Stimulated activated naive CD8-positive, alpha-beta T cell treated with anti-CD3 and anti-CD28 coated beads, Interleukin-15, amount 100 ng/mL, for 72 hours (primary cell): ENCODE measurements around the gene EXTL1.

Experiments used
- ATAC-seq: fragments of 150-1000 bp; cut with Tn5 transposase; 2 replicates; pipeline ENCODE4 v1.10.0; 2021; ENCODE audit warnings: mild to moderate bottlenecking, moderate library complexity
- DNase-seq, 2 donors: peaks; one replicate each; pipeline ENCODE4 v3.0.0; 2021 to 2022
- H3K27ac Mint-ChIP-seq, 2 donors: one replicate each; pipeline ENCODE4 v1.8.0; 2022; ENCODE audit warnings: mild to moderate bottlenecking in 2 of 2, mixed read lengths in 2 of 2, moderate library complexity in 2 of 2
- H3K27me3 Mint-ChIP-seq: one replicate; pipeline ENCODE4 v1.8.0; 2022; ENCODE audit warnings: mixed read lengths
- H3K4me1 Mint-ChIP-seq: one replicate; pipeline ENCODE4 v1.8.0; 2022; ENCODE audit warnings: mild to moderate bottlenecking, mixed read lengths
- H3K4me3 Mint-ChIP-seq, 2 donors: one replicate each; pipeline ENCODE4 v1.8.0; 2022; ENCODE audit warnings: mild to moderate bottlenecking in 2 of 2, mixed read lengths in 2 of 2, moderate library complexity in 1 of 2
- H3K9me3 Mint-ChIP-seq, 2 donors: one replicate each; pipeline ENCODE4 v1.8.0; 2022; ENCODE audit warnings: mixed read lengths in 2 of 2

Gene EXTL1

DNA sequence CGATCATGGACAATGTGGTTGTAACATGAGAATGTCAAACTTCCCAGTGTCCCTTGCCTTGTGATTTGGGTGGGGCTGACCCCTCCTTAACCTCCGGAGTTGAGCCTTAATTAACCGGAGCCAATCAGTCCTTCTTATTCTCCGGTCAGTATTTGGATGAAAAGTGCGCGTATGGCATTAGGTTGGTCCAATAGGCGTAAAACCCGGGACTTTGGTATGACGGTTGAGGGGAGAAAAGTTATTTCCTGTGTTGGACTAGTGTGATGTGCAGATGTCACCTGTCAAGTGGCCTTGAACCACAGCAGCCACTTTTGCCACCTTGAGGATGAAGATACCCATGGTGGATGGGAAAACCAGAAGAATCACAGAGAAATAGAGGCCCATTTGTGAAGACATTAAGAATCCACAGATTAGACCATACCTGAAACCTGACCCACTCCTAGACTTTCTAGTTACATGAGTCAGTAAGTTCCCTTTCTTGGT is 28.8 kb upstream of the EXTL1 start:
- DNase-seq (no peak), ATAC-seq (no peak)
- H3K9me3 Mint-ChIP-seq = no peaks in the 10 kb centered on the region
- H3K27me3 Mint-ChIP-seq = no peaks in the 10 kb centered on the region
- H3K4me3 Mint-ChIP-seq = no peak overlapping the region
- H3K27ac Mint-ChIP-seq = no peak overlapping the region
- peaks cover 64% of the 10 kb centered on the region for H3K4me1 Mint-ChIP-seq

DNA sequence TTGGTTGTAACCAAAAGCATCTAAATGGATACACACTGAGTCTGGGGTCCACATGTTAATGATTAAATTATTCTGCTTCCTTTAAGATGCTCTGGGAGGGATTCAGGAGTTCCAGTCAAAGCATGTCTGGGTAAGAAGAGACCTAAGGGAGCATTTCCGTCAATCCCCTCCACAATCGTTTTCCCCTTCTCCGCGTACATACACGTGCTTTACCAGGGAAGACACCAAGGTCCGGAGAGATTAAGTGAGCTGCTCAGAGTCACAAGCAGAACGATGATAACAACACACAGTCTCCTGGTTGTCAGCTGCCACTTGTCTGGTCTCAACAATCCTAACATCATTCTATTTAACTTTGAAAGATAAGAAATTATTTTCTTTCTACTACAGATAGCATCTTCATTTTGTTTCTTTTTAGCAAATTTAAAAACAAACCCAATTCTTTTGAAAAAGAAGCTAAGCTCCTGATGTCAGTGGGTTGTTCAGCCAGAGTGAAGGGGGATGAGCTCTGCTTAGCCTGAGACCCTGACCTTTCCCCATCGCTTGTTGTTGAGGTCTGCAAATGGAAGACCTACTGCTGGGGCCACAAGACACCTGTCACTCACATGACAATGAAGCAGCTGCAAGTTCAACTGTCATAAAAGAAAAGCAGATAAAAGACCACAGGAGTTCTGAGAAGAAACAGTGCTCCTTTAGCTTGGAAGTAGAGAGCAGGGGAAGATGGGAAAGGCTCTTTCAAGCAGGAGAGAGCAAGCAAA is 28.2 kb upstream of the EXTL1 start:
- Mint-ChIP-seq H3K27ac (peak overlapping the region in 1 of 2 donors; percentile 13), H3K9me3 (no peaks in the 10 kb centered on the region), H3K27me3 (no peaks in the 10 kb centered on the region), H3K4me3 (no peak overlapping the region), H3K4me1 (peaks cover 61% of the 10 kb centered on the region)
- ATAC-seq (no peak), DNase-seq (no peak)

DNA sequence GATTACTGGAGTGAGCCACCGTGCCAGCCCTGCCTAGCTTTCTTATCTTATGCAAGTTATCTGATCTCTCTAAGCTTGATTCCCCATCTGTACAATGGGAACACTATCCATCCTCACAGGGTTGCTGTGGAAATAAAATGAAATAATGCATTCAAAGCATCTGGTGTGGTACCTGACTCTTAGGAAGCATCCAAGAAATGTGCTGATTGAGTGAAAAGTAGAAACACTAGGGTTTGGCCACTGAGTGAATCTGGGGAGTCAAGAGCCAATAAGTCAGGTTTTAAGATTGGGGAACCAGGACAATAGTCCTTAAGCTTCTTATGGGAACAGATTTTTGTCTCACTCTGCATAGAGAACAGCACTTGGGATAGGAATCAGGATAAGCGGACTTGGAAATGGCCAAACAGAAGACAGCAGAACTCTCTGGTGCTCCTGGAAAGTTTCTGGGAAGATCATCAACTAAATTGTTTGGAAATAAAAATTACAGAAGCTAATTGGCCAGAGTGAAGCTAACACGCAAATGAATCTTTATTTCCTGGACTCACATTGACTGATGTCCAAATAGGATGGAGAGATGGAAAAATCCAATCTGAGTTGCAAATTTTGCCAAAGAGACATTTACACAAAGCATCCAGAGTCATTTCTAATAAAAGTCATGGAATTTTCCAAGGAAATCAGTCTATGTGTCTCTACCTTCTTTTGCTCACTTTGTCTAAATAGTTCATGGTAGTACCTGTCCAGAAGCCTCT is 27.0 kb upstream of the EXTL1 start:
- no peak for DNase-seq
- H3K4me3 Mint-ChIP-seq = no peak overlapping the region
- no peak overlapping the region for H3K27ac Mint-ChIP-seq
- no peaks in the 10 kb centered on the region for H3K9me3 Mint-ChIP-seq
- H3K27me3 Mint-ChIP-seq = no peaks in the 10 kb centered on the region
- H3K4me1 Mint-ChIP-seq = peaks cover 55% of the 10 kb centered on the region
- ATAC-seq = no peak

DNA sequence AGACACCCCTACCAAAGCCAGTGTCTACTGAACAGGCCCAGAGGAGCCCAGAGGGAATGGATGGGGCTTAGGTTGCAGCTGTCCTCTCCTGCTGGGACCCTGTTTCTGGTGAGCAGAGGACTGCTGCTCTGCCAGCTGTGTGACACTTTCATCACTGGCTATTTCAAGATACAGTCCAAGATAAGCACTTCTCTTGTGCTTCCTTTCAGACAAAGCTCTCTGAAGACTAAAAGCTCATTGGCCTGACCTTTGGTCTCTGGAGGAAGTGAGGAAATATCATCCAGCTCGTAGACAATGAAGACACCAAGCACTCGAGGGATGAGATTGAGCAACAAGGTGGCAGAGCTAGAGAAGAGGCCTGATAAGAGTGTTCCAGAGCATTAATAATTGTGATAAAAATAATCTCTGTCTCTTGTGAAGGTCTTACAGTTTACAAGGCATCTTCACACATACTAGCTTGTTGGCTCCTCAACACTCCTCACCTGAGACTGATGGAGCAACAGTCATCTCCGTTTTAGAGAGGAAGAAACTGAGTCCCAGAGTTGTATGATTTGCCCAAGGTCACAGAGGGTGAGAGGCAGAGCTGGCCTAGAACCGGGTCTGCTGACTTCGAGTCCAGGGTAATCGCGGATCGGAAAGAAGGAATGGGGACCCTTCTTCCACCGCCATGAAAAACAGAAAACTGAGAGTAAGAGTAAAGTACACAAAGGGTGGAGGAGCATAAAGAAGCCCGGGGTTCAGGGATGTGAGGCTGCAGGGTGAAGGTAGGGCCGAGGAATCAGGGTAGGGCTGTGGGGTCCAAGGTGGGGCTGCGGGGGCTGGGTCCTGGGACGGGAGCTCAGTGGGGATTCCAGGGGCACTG is 24.4 kb upstream of the EXTL1 start:
- peak; percentile 33 for ATAC-seq
- H3K27me3 Mint-ChIP-seq = no peaks in the 10 kb centered on the region

DNA sequence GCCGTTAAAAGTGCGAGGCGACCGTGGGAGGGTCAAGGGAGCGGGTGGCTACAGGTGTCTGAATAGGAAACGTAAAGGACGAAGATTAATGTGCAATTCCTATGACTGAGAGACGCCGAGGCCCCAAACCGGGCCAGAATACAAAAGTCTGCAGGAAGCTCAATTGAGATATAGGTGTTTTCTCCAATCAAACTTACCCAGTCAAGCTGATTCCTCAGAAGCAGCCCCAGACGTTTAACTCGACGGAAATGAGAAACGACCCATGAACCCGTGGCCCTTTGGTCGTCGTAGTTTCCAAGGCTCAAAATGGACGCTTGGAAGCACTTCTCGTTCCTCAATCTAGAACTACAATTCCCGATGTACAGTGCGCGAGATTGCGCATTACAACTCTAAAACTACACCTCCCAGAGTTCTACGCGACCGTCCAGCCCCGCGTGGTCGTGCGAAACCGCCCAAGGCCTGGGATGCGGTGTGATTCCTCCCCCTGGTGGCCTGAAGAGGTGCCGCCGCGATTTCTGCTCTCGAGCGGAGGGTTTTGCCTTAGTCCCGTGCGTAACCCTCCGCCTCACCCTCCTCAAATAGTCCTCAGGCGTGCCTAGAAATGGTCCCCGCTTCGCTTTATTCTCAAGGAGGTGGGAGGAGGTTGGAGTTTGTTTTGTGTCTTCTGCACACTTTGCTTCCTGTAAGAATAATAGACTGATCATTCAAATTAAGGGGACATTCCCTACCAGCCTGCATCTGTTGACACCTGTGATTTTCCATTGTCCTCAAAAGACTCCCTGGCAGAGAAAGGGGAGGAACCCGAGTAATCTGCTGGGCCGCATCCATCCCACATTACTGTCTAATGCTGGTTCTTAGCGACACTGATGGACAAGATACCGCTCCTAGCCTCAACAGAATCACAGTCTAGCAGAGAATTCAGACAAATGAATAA is 23.5 kb upstream of the EXTL1 start, which contains the start of gene PAFAH2:
Gene PAFAH2 (minus strand): TSS at position 236 of the 934 bp plus-strand sequence. CDS start 7,247 bp downstream, outside the sequence.
- H3K27ac Mint-ChIP-seq = peak within 1 kb of the TSS; percentile 92 to 100
- peaks cover 27% of the 10 kb centered on the region for H3K4me1 Mint-ChIP-seq
- no peaks in the 10 kb centered on the region for H3K27me3 Mint-ChIP-seq
- DNase-seq (peak; percentile 96 to 98), ATAC-seq (peak; percentile 98)
- peak within 1 kb of the TSS; percentile 99 to 100 for H3K4me3 Mint-ChIP-seq
- H3K9me3 Mint-ChIP-seq = no peaks in the 10 kb centered on the region

More for the DNA sequence above, 24.4 kb upstream of the EXTL1 start:
- H3K4me1 Mint-ChIP-seq = peaks cover 35% of the 10 kb centered on the region
- peak overlapping the region; percentile 99 to 100 for H3K4me3 Mint-ChIP-seq
- H3K27ac Mint-ChIP-seq = peak overlapping the region; percentile 92 to 100
- H3K9me3 Mint-ChIP-seq = no peaks in the 10 kb centered on the region
- peak in 1 of 2 donors; percentile 32 for DNase-seq

DNA sequence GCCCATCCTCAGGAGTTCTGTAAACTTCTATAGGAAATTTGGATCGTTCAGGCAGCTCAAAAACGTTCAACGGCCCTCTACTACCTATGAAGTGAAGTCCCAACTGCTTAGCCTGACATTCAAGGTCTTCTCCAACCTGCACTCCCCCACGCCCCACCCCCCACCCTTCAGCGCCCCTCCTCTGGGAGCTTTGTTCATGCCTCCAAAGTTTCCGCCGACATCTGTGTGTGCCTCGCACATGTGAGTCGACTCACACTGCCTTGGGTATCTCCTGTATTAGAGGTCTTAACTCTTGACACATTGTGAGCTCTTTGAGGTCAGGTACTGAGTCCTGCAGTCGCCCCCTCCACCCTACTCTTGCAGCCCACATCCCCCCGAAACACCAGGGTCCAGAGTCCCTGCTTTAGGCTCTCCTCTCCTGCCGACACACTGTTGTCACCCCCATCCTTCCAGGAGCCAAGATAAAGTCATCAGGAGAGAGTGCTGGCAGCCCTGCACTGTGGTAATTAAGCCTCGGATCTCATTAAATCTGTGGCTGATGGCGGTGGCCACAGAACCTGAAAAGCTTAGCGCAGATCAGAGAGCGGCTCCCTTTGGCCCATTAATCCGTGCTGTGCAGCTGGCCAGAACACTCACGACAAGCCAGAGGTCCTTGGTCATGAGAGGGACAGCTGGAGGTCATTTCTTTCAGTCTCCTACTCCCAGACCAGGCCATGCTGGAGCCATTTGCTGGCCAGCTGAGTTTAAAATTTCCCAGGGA is 22.4 kb upstream of the EXTL1 start:
- no peak overlapping the region for H3K27ac Mint-ChIP-seq
- no peak overlapping the region for H3K4me3 Mint-ChIP-seq
- H3K4me1 Mint-ChIP-seq = peaks cover 18% of the 10 kb centered on the region
- no peaks in the 10 kb centered on the region for H3K27me3 Mint-ChIP-seq
- no peak for DNase-seq
- no peaks in the 10 kb centered on the region for H3K9me3 Mint-ChIP-seq
- no peak for ATAC-seq

DNA sequence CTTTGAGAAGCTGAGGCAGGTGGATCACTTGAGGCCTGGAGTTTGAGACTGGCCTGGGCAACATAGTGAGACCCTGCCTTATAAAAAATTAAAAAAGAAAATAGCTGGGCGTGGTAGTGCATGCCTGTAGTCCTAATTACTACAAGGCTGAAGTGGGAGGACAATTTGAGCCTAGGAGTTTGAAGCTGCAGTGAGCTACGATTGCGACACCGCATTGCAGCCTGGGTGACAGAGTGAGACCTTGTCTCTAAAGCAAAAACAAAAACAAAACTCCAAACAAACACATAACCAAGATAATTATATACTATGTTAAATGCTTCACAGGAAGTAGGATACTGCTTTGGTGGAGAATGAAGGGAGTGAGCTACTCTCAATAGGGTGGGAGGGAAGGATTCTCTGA is 18.3 kb upstream of the EXTL1 start:
- DNase-seq = no peak
- no peak overlapping the region for H3K27ac Mint-ChIP-seq
- H3K4me3 Mint-ChIP-seq = no peak overlapping the region
- H3K27me3 Mint-ChIP-seq = no peaks in the 10 kb centered on the region
- no peak for ATAC-seq
- H3K9me3 Mint-ChIP-seq = no peaks in the 10 kb centered on the region
- peaks cover 7% of the 10 kb centered on the region for H3K4me1 Mint-ChIP-seq

DNA sequence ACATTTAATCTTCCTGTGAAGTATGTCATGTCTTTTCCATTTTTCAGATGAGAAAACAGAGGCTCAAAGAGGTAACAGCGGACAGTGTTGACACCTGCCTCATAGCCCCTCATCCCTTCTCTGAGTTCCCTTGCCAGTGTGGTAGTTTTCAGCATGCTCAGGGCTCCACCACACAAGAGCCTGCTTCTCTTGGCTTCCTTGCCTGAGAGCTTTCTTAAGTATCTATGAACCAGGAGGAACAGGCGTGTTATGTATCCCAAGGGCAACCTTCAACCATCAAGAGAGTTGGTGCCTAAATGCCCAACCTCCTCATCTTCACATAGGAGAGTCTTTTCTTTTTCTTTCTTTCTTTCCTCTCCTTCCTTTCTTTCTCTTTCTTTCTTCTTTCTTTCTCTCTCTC is 17.8 kb upstream of the EXTL1 start:
- Mint-ChIP-seq H3K27ac (no peak overlapping the region), H3K4me1 (peaks cover 2% of the 10 kb centered on the region), H3K27me3 (no peaks in the 10 kb centered on the region), H3K9me3 (no peaks in the 10 kb centered on the region), H3K4me3 (no peak overlapping the region)
- ATAC-seq = no peak
- no peak for DNase-seq

DNA sequence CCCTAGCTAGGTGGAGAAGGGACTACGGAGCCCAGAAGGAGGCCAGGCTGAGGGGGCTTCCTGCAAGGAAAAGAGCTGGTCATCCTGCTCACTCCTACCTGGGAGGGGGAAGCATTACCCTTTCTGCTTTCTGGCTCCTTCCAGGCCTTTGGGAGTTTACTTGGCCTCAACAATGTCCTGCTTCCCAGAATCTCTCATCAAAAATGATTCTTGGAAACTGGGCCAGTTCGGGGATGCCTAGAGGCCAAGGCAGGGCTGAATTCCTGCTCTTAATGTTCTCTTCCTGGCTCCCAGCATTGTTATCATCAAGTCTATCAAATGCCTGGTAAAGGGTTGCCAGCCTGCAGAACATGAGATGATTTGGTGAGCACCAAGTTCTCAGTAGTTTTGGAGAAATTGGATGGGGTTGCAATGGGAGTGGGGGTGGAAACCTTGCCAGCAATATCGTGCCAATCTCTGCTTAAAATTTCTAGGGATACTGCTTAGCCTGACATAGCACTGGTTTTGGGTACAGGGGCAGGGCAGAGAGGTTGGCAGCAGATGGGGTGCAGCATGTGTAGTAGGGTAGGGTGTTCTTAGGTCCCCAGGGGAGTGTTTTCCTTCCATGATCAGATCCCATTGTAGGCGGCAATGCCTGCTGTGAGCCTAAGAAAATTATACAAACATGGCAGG is 16.0 kb upstream of the EXTL1 start:
- DNase-seq = no peak
- no peak overlapping the region for H3K4me3 Mint-ChIP-seq
- H3K27me3 Mint-ChIP-seq = no peaks in the 10 kb centered on the region
- no peaks in the 10 kb centered on the region for H3K9me3 Mint-ChIP-seq
- no peak overlapping the region for H3K27ac Mint-ChIP-seq
- ATAC-seq = no peak
- no peaks in the 10 kb centered on the region for H3K4me1 Mint-ChIP-seq

DNA sequence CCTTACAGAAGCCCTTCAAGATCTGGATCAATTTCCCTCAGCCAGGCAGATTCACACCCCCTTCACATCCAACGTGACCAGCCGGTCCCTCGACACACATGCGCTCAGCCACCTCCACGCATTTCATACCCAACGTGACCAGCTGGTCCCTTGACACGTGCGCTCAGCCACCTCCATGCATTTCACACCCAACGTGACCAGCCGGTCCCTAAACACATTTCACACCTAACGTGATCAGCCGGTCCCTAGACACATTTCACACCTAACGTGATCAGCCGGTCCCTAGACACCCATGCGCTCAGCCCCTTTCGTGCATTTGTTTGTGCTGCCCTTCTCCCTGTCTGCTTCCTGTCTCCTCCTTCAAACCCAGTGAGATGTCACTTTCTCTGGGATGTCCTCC is 14.9 kb upstream of the EXTL1 start:
- no peaks in the 10 kb centered on the region for H3K9me3 Mint-ChIP-seq
- no peak for ATAC-seq
- no peak overlapping the region for H3K4me3 Mint-ChIP-seq
- no peak overlapping the region for H3K27ac Mint-ChIP-seq
- no peak for DNase-seq
- no peaks in the 10 kb centered on the region for H3K27me3 Mint-ChIP-seq
- H3K4me1 Mint-ChIP-seq = no peaks in the 10 kb centered on the region

DNA sequence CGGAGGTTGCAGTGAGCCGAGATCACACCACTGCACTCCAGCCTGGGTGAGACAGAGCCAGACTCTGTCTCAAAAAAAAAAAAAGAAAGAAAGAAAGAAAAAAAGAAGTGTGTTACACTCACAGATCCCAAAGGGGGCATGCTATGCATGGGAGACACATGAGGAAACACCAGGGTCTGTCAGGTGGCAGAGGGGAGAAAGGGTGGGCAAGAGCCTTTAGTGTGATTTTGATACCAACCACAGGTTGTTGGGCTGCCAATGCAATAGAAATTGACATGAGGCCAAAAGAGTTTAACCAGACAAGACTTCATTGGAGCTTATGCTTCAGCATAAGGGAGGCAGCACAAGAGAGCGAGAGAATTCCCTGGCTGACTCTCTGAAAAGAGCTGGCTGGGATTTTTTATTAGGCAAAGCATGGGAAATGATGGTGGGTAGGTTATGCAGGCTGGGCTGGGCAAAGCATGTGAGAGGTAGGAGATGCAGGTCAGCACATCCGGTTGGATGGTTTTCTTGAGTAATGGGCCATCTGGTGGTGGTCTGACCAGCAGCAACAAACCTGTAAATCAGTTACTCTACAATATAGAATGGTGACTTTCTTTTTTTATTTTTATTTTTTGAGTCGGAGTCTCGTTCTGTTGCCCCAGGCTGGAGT is 11.7 kb upstream of the EXTL1 start:
- Mint-ChIP-seq H3K4me1 (no peaks in the 10 kb centered on the region), H3K9me3 (no peaks in the 10 kb centered on the region), H3K27ac (no peak overlapping the region), H3K27me3 (no peaks in the 10 kb centered on the region), H3K4me3 (no peak overlapping the region)
- peak; percentile 42 for ATAC-seq
- DNase-seq = no peak

DNA sequence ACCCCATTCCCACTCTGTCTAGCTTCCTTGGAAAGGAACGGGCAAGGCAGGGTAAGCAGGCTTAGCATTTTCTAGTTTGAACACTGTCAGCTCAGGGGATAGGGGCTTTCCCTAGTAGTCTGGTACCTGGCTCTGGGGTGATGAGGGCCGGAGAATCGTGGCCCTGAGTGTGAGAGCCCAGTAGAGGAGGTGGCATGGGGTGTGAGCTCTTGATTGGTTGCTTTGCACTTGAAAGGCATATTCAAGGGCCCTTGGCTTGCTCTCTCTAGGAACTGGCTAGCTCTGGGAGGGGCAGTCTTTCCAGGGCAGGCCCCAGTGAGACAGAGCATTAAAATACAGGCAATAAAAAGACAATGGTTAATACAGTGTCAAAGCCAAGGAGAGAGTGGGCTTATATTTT is 10.8 kb upstream of the EXTL1 start:
- DNase-seq = no peak
- Mint-ChIP-seq H3K9me3 (no peaks in the 10 kb centered on the region), H3K27me3 (no peaks in the 10 kb centered on the region), H3K27ac (peak overlapping the region in 1 of 2 donors; percentile 56), H3K4me1 (no peaks in the 10 kb centered on the region), H3K4me3 (no peak overlapping the region)
- ATAC-seq = no peak

DNA sequence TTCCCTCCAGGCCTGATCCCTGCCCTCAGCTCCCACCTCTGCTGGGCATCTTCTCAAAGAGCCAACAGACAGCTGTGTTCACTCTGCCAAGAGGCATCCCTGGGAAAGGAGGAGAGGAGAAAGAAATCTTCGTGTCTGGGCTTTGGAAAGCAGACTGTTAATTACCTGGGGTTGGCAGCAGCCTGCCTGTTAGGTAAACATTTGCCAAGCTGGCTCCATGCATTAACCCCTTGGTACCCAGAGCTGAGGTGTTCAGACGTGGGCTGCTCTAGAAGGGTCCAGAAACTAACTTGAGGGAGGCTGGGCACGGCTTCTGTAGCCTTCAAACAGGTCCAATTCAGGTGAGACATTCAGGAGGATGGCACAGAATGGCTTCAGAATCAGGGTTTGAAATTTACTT is 8.7 kb upstream of the EXTL1 start:
- H3K4me1 Mint-ChIP-seq = peaks cover 16% of the 10 kb centered on the region

More for the DNA sequence above, 8.7 kb upstream of the EXTL1 start:
- ATAC-seq = no peak
- no peak for DNase-seq
- Mint-ChIP-seq H3K4me3 (no peak overlapping the region), H3K27ac (peak overlapping the region in 1 of 2 donors; percentile 71), H3K9me3 (no peaks in the 10 kb centered on the region), H3K27me3 (no peaks in the 10 kb centered on the region)
